HUES64 (cell line): Measurements from ENCODE around the gene KBTBD4. TPM values are rescaled to one million over a fixed set of nuclear protein-coding genes. Genes with fewer than 3 reads are reported as not detected.
A peak's percentile ranks its signal among the peaks of the same experiment; 100 is the strongest.

Experiments
- H3K27ac ChIP-seq: 2 replicates; pipeline ENCODE4 v1.7.0; 2013; ENCODE audit warnings: low read depth, low read length, inconsistent platforms
- H3K27me3 ChIP-seq: 2 replicates; pipeline ENCODE4 v1.6.1; 2013; ENCODE audit warnings: mild to moderate bottlenecking, low read length; ENCODE audit not compliant: insufficient read depth
- H3K36me3 ChIP-seq: 2 replicates; pipeline ENCODE4 v1.6.1; 2013; ENCODE audit warnings: mild to moderate bottlenecking, low read length; ENCODE audit not compliant: insufficient read depth
- H3K4me1 ChIP-seq: 2 replicates; pipeline ENCODE4 v1.6.1; 2013; ENCODE audit warnings: mild to moderate bottlenecking, low read length, moderate library complexity; ENCODE audit not compliant: insufficient read depth
- H3K4me3 ChIP-seq: 2 replicates; pipeline ENCODE4 v1.5.1; 2013; ENCODE audit warnings: mild to moderate bottlenecking, low read length, moderate library complexity
- H3K9ac ChIP-seq: 2 replicates; pipeline ENCODE4 v1.6.1; 2013; ENCODE audit warnings: mild to moderate bottlenecking, low read depth, low read length
- H3K9me3 ChIP-seq: 2 replicates; pipeline ENCODE4 v1.6.1; 2013; ENCODE audit warnings: low read depth, low read length; ENCODE audit not compliant: insufficient read depth
- WGBS: fragments of 150-250, 120-280 bp; methylation state at CpG from one replicate; pipeline ENCODE4 v1.1.7; 2013; ENCODE audit warnings: missing lambda C conversion rate; 5-methylcytosine and 5-hydroxymethylcytosine counted together
- polyA plus RNA-seq, 2 experiments: library from polyadenylated mRNA; stranded (reverse); fragments of 50-300 nt; gene quantifications; one replicate each; pipeline ENCODE4 v1.2.3, GENCODE V29; 2013

KBTBD4 gene
- polyA plus RNA-seq (2013, experiment 1 of 2) = 18.0 TPM
- 15.2 TPM for polyA plus RNA-seq (2013, experiment 2 of 2)

- peak within 1 kb of the TSS; percentile 94 for H3K9ac ChIP-seq
- peak within 1 kb of the TSS; percentile 94 for H3K4me3 ChIP-seq
- no peaks in the 10 kb centered on the region for H3K27me3 ChIP-seq
- peaks cover 67% of the 10 kb centered on the region for H3K36me3 ChIP-seq
- H3K9me3 ChIP-seq = no peaks in the 10 kb centered on the region
- H3K27ac ChIP-seq = peak within 1 kb of the TSS; percentile 88
- WGBS = under 1% methylated on average over 72 of the region's 72 CpGs
- peaks cover 8% of the 10 kb centered on the region; the same call in 1 of the 2 replicates for H3K4me1 ChIP-seq
Observed at GRCh38 chr11:47578524-47579494, at the start of gene KBTBD4, which contains the start of gene NDUFS3. Gene KBTBD4 (minus strand): TSS chr11:47578970. CDS start chr11:47578951, 19 bp downstream. Gene NDUFS3 (plus strand): TSS chr11:47579074. CDS start chr11:47579092, 18 bp downstream.

GRCh38 chr11:47628026-47628425, 49.3 kb upstream of the KBTBD4 start:
- H3K27me3 ChIP-seq = no peaks in the 10 kb centered on the region
- H3K9me3 ChIP-seq = no peaks in the 10 kb centered on the region
- H3K4me3 ChIP-seq = no peak overlapping the region
- no peak overlapping the region for H3K27ac ChIP-seq
- 95% methylated on average over 4 of the region's 4 CpGs for WGBS
- peaks cover 89% of the 10 kb centered on the region for H3K36me3 ChIP-seq
- no peak overlapping the region for H3K9ac ChIP-seq
- H3K4me1 ChIP-seq = no peaks in the 10 kb centered on the region

- Histone ChIP-seq H3K9me3 (no peaks in the 10 kb centered on the region), H3K4me1 (no peaks in the 10 kb centered on the region), H3K4me3 (no peak overlapping the region), H3K36me3 (peaks cover 97% of the 10 kb centered on the region), H3K27ac (no peak overlapping the region), H3K9ac (no peak overlapping the region), H3K27me3 (no peaks in the 10 kb centered on the region)
- whole genome bisulfite sequencing = 97% methylated on average over 8 of the region's 8 CpGs
Observed at GRCh38 chr11:47626234-47626633, 47.5 kb upstream of the KBTBD4 start.

GRCh38 chr11:47620836-47621378, 42.1 kb upstream of the KBTBD4 start:
- Histone ChIP-seq H3K9ac (no peak overlapping the region), H3K27ac (no peak overlapping the region), H3K36me3 (peaks cover 87% of the 10 kb centered on the region), H3K4me3 (no peak overlapping the region), H3K9me3 (no peaks in the 10 kb centered on the region), H3K4me1 (no peaks in the 10 kb centered on the region), H3K27me3 (no peaks in the 10 kb centered on the region)
- whole genome bisulfite sequencing = 91% methylated on average over 2 of the region's 2 CpGs

- H3K27ac ChIP-seq = no peak overlapping the region
- H3K4me1 ChIP-seq = no peaks in the 10 kb centered on the region
- H3K4me3 ChIP-seq = no peak overlapping the region
- peaks cover 52% of the 10 kb centered on the region for H3K36me3 ChIP-seq
- H3K27me3 ChIP-seq = no peaks in the 10 kb centered on the region
- H3K9ac ChIP-seq = no peak overlapping the region
- H3K9me3 ChIP-seq = no peaks in the 10 kb centered on the region
- WGBS = 87% methylated on average over 3 of the region's 3 CpGs
Observed at GRCh38 chr11:47617417-47617809, 38.6 kb upstream of the KBTBD4 start.

- H3K4me1 ChIP-seq = no peaks in the 10 kb centered on the region
- H3K27ac ChIP-seq = no peak overlapping the region
- no peaks in the 10 kb centered on the region for H3K9me3 ChIP-seq
- 85% methylated on average over 10 of the region's 10 CpGs for WGBS
- H3K27me3 ChIP-seq = no peaks in the 10 kb centered on the region
- peaks cover 46% of the 10 kb centered on the region for H3K36me3 ChIP-seq
- H3K4me3 ChIP-seq = no peak overlapping the region
- H3K9ac ChIP-seq = no peak overlapping the region
Observed at GRCh38 chr11:47616726-47617416, 38.1 kb upstream of the KBTBD4 start.

- Histone ChIP-seq H3K36me3 (peaks cover 37% of the 10 kb centered on the region), H3K27me3 (no peaks in the 10 kb centered on the region)
Observed at GRCh38 chr11:47615249-47615648, 36.5 kb upstream of the KBTBD4 start.

GRCh38 chr11:47611348-47611794, 32.6 kb upstream of the KBTBD4 start:
- no peak overlapping the region for H3K4me3 ChIP-seq
- H3K36me3 ChIP-seq = peaks cover 10% of the 10 kb centered on the region
- WGBS = 96% methylated on average over 6 of the region's 6 CpGs
- no peaks in the 10 kb centered on the region for H3K27me3 ChIP-seq
- no peak overlapping the region for H3K27ac ChIP-seq
- H3K9ac ChIP-seq = peak overlapping the region; percentile 16; the same call in 1 of the 2 replicates
- no peaks in the 10 kb centered on the region for H3K9me3 ChIP-seq
- H3K4me1 ChIP-seq = no peaks in the 10 kb centered on the region

More at GRCh38 chr11:47615249-47615648, 36.5 kb upstream of the KBTBD4 start:
- Histone ChIP-seq H3K9ac (no peak overlapping the region), H3K4me1 (no peaks in the 10 kb centered on the region), H3K4me3 (no peak overlapping the region), H3K27ac (no peak overlapping the region), H3K9me3 (no peaks in the 10 kb centered on the region)

GRCh38 chr11:47609675-47610074, 30.9 kb upstream of the KBTBD4 start:
- Histone ChIP-seq H3K27me3 (no peaks in the 10 kb centered on the region), H3K36me3 (peaks cover 6% of the 10 kb centered on the region), H3K9ac (no peak overlapping the region), H3K4me3 (no peak overlapping the region), H3K9me3 (no peaks in the 10 kb centered on the region), H3K27ac (no peak overlapping the region), H3K4me1 (no peaks in the 10 kb centered on the region)
- 89% methylated on average over 3 of the region's 3 CpGs for WGBS

GRCh38 chr11:47607380-47607779, 28.6 kb upstream of the KBTBD4 start:
- H3K36me3 ChIP-seq = peaks cover 6% of the 10 kb centered on the region

GRCh38 chr11:47606731-47607130, 28.0 kb upstream of the KBTBD4 start:
- H3K9me3 ChIP-seq = no peaks in the 10 kb centered on the region
- H3K27me3 ChIP-seq = no peaks in the 10 kb centered on the region
- no peaks in the 10 kb centered on the region for H3K4me1 ChIP-seq
- WGBS = 58% methylated on average over 5 of the region's 5 CpGs
- peaks cover 6% of the 10 kb centered on the region for H3K36me3 ChIP-seq
- no peak overlapping the region for H3K9ac ChIP-seq
- H3K27ac ChIP-seq = no peak overlapping the region
- no peak overlapping the region for H3K4me3 ChIP-seq

More at GRCh38 chr11:47607380-47607779, 28.6 kb upstream of the KBTBD4 start:
- 96% methylated on average over 7 of the region's 7 CpGs for WGBS
- Histone ChIP-seq H3K9ac (no peak overlapping the region), H3K27me3 (no peaks in the 10 kb centered on the region), H3K9me3 (no peaks in the 10 kb centered on the region), H3K4me3 (no peak overlapping the region), H3K4me1 (no peaks in the 10 kb centered on the region), H3K27ac (no peak overlapping the region)
